Muscle of arm (tissue), 12 donors: ENCODE results near the gene TLR5. TPM values are rescaled to one million over a fixed set of nuclear protein-coding genes. Genes with fewer than 3 reads are reported as not detected.
A peak's percentile ranks its signal among the peaks of the same experiment; 100 is the strongest.

ENCODE experiments used
- DNase-seq: peaks from one replicate; pipeline ENCODE4 v3.0.0-alpha.2; 2013
- polyA plus RNA-seq, 12 donors: library from polyadenylated mRNA; unstranded; fragments of 120-200 nt; gene quantifications; one replicate each; pipeline ENCODE4 v1.2.1, GENCODE V29; 2013; ENCODE audit not compliant: insufficient read length in 12 of 12

The TLR5 gene
- polyA plus RNA-seq, 12 donors = 4.8 to 7.0 (median 5.2) TPM; not detected in 2

DNA sequence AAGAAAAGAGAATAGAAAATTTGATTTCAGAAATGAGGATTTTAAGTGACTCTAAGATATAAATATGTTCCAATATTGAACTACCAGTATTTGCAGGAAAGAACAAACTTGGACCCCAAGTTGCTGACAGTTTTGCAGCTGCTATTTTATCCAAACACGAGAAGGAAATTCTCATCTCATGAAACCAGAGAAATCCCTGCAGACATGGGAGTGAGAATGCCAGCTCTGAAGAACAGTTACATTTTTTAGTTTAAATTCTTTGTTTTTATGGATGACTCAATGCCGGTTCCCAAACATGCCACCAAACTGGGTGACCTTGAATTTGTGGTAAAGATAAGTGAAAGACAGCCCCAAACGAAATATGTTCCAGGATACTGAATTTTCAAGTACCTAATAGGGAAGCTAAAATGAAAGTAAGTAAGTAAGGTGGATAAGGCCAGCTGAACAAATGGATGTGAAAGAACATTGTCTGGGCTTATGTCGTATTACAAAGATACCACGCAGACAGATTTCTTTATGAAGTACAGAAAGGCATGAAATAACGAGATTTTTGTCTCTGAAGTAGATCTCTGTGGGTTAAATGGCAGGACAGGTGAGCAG lies 19.9 kb downstream of the TLR5 start:
- peak; percentile 69 for DNase-seq

DNA sequence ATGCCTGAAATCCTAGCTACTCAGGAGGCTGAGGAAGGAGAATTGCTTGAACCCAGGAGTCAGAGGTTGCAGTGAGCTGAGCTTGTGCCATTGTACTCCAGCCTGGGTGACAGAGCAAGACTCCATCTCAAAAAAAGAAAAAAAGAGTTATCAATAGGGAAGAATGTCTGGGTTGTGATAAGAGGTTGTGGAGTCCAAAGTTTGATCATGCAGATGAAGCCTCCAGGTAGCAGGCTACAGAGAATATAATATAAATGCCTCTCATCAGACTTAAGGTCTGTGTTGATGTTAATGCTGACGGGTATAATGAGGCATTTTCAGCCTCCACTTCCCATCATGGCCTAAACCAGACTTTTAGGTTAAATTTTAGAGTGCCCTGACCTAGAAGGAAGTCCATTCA lies 24.6 kb downstream of the TLR5 start:
- no peak for DNase-seq

DNA sequence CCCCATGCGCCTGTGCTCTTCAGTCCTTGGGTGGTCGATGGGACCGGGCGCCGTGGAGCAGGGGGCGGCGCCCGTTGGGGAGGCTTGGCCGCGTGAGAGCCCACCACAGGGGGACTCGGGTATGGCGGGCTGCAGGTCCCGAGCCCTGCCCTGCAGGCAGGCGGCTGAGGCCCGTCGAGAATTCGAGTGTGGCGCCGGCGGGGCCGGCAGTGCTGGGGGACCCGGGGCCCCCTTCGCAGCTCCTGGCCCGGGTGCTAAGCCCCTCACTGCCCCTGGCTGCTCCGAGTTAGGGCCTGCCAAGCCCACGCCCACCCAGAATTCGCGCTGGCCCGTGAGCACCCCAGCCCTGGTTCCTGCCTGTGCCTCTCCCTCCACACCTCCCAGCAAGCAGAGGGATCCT lies 26.1 kb downstream of the TLR5 start:
- DNase-seq = no peak

DNA sequence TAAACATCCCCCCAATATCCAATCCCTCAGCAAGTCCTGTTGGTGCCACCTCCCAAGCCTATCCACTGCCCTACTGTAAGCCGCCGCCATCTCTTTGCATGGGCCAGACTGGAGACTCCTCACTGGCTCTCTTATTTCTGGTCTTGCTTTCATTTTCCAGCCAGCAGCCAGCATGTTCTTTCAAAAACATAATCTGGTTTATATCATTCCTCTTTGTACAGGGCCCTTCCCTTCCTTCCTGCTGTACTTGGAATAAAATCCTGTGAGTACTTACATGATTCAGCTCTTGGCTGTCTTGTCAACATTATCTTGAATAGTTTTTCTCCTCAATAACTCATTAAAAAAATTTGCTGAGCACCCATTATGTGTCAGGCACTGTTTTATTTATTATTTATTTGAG lies 28.2 kb downstream of the TLR5 start:
- DNase-seq = no peak

DNA sequence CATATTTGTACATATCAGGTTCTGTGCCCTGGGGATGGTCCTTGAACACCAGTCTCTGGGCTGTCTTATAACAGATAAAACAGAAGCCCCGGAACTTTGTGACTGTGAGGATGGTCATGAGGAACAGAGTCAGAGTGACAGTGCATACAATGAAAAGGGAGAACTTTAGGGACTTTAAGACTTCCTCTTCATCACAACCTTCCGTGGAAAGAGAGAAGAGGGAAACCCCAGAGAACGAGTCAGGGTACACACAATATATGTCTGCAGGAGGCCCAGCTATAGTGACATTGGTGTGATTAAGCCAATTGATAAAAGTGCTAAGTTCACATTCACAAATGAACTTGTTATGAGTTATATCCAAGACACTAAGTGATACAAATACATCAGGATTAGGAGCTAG lies 32.1 kb downstream of the TLR5 start:
- no peak for DNase-seq

DNA sequence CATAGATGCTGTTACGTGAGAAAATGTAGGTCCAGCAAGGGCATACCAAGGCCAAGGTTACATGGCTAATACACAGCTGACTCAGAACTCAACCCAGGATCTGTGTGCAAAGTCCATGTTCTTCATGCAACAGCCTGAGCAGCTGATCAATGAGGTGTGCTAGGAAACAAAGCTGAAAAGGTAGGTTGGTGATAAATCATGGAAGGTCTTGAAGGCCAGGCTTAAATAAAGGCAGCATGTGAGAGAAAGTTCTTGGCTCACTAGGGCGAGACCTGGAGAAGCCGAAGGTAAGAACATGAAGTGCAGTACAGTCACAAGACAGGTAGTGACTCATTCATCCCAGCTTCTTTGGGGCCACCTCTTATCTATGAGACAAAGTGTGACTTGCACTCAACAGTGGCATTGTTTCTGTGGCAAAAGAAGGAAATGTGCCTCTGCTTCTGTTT lies 33.4 kb downstream of the TLR5 start:
- DNase-seq = no peak

DNA sequence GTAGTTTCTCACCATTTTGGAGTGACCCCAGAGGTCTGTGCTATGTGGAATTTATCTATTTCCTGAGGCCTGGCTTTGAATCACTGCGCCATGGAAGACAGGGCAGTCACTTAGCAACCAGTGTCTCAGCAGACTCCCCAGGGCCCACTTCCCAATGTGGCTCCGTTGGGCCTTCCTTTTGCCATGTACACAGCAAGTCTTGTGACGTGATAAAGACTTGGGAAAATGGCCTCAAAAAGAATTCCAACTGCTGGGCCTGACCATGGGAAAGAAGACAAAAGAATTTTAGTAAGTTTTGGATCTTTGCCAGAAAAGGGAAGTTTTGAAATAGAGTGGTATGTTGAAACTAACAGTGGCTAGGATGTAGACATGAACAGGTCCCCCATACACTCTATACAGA lies 36.2 kb downstream of the TLR5 start:
- DNase-seq = no peak

DNA sequence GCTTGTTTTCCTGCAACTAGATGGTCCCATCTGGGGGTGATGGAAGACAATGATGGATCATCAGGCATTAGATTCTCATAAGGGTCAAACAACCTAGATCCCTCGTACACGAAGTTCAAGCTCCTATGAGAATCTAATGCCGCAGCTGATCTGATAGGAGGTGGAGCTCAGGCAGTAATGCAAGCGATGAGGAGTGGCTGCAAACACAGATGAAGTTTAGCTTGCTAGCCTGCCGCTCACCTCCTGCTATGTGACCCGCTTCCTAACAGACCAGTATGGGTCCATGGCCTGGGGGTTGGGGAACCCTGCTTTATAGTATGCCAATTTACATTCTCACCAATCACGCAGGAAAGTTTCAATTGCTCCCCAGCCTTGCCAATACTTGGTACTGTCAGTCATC lies 37.5 kb downstream of the TLR5 start:
- no peak for DNase-seq

DNA sequence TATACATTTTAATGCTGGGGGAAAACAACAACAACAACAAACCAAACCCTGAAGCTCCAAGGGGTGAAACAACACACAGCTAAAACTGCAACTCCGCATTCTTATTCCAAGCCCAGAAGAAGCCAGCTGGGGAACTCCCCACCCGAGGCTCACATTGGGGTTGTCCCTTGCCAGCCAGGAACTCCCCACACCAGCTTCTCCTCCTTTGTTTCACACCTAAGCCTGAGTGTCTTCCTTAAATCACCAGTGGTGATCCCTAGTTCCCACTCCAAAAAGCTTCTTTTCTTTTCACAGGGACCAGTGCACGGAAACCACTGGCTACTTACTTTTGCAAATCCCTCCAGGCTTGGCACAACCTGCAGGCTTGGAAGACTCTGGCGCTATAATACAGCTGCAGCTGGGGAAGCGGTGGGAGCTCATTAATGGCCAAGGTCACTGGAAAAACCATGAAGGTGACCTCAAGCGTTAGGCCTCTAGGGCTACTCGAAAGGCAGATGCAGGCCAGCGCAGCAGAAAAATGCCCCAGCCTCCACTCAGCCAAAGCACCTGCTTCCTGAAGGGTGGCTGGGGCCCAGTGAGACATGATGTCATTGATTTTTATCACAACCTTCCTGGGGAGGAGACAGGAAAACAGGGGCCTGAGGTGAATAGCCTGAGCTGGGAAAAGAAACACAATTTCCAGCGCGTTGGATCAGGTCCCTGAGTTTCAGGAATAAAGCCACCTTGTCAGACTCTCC lies 40.1 kb downstream of the TLR5 start:
- DNase-seq = peak; percentile 46

DNA sequence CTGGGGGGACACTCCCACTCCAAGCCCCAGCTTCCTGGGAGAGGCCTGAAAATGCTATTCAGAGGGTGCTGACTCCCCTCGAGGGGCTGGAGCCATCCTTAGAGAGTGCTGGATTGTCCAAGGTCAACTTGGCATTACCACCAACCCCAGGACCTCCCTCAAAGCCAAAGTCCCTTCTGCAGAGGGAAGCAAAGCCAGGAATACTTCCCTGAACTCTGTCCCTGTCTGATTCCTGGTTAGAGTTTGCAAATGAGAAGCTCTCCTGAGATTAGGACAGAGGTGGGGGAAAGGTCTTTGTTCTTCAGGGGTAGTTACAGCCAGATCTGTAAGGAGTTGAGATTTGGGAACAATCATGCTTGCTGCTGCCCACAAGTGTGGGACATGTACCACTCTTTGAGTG lies 45.3 kb downstream of the TLR5 start:
- no peak for DNase-seq

DNA sequence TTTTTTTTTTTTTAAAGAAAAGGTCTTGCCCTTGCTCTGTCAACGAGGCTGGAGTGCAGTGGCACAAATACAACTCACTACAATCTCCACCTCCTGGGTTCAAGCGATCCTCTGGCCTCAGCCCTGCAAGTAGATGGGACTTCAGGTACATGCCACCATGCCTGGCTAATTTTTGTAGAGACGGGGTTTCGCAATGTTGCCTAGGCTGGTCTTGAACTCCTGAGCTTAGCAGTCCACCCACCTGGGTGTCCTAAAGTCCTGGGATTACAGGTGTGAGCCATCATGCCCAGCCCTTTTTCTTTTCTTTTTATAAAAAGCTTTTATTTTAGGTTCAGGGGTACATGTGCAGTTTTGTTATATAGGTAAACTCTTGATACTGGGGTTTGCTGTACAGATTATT lies 47.2 kb downstream of the TLR5 start:
- no peak for DNase-seq

DNA sequence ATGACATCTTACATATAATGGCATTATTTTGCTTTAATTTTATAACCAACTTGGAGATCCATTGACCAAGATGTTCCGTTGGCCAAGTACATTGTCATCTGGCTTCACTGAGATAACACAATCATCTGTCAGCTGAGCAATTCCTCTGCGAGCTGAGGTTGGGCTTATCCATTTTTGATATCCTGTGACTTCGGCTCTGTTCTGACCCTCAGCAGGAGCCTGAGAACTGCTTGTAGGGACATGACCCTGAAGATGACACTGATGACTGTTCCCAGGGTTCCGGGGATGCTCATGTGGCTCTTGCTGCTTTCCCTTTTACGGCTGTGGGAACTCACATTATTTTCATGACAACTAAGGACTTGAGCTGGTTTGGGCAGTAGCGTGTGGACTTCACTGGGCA lies 51.2 kb downstream of the TLR5 start:
- no peak for DNase-seq

DNA sequence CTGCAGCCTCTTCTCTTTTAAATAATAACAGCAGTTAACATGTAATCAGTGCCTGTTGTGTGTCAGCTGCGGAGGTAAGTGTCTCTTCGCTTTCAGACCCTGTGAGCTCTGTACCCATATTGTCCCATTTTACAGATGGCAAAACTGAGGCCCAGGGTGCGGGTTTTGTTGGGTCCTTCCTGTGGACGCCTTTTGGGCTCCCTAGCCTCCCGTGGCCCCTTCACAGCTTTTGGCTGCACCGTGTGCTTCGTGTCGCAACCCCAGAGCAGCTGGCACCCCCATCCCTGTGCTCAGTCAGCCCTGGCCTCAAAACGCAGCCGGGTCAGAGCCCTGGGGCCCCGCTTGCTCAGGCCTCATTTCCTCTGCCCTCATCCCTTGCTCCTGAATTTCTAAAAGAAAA lies 53.8 kb downstream of the TLR5 start:
- DNase-seq = no peak

DNA sequence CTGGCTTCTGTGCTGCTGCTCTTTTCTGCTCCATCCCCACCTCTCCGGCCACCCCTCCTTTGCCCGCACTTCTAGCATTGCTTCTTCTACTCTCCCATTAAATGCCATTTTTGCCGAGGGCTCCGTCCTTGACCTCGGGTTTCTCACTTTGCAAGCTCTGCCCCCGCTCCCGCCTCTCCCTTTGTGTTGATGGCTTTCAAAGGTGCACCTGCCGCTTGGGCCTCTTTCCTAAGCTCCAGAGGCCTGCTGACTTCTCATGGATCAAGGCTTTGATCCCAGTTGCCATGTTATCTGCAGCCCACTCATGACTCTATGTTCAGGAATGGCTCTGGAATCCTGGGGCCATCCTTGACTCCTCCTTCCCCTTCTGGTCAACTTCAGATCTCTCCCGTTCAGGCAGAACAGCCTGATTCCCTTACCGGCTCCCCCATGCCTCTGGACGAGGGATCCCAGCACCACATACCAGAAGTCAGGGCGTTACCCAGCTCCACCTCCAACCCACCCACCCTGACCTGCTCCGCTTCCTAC lies 54.3 kb downstream of the TLR5 start:
- DNase-seq = no peak

DNA sequence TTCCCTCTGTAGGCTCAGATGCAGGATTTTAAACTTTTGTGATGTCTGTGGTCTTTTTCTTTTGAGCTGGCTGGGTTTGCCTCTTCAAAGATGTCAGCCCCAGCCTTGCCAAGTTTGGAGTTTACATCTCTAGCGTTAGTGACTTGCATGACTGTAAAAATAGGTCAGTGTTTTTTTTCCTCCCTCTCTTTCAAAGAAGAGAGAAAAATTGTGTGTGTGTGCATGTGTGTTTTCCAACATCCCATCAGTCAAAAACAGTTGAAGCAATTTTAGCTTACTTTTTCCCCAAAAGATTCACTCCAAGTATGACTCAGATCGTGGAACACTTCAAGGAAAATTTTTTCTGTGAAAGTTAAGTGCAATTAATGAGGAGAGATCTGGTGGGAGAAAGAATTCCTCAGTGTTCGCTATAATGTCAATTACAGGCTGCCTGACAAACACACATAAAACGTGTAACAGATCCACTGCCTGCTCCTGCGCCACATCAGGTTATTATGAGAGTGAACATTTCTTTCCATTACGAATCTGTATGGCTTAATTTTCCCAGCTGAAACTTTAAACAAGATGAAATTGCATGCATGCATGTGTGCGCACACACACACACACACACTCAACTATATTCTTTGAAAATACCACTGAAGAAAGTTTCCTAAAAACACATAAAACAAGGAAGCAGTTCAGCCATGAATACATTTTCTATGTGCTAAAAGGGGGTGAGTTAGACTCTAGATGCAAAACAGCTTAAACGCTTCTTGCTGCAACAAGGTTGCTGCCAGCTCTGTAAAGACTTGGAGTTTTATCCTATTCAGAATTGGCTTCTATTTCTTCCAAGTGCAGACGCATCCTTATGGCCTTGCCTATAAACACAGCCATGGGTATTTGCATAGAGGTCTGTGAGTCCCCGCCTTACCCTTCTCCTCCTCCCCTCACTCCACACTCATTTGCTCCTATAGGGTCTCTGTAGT lies 55.5 kb downstream of the TLR5 start:
- peak; percentile 91 for DNase-seq

DNA sequence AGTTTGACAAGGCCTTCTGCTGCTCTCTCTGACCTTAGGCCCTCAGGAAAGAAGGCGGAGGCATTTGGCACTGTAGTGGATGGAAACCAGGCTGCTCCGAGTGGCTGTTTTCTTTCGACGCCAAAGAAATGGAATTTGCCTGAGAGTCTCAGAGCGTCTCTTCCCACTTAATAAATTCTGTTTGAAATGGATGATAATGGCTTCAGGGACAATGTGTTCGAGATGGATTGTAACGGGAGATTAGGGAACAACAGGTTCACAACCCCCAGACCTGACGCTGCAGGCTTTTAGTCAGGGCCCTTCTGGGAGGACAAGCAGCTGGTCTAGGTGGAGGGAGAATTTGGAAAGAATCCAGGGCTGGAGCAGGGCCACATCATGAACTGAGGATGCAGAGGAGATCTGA lies 58.6 kb downstream of the TLR5 start:
- no peak for DNase-seq

DNA sequence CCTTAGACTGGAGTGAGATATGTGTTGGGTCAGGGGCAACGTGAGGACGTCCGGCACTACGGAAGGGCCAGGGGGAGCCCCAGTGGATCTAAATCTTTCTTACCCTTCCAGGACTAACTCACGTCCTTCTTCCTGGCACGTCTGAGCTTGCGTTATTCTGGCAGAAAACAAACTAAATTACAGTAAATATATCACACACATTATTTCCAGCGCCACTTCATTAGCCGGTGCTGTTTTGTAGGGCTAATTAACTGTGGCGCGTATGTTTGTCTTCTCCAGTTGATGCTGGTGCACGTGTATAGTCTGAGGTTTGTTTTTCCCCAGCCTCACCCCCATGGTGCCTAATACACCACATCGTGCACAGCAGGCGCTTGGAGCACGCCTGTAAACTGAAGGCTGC lies 59.2 kb downstream of the TLR5 start:
- DNase-seq = no peak

DNA sequence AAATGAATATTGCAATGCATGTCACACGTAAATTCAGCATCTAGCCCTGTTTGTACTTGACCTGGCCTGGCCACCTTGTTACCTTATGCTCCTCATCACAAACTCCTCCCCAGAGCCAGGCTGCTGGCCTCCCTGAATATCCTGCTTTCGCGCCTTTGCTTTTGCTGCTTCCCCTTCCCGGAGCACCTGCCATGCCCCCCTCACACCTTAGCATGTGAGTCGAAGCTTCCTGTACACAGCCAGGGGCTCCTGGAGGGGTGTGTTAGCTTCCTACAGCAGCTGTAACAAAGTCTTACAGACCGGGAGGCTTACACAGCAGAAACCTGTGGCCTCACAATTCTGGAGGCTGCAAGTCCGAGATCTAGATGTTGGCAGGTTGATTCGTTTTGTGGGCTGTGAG lies 60.1 kb downstream of the TLR5 start:
- DNase-seq = no peak

DNA sequence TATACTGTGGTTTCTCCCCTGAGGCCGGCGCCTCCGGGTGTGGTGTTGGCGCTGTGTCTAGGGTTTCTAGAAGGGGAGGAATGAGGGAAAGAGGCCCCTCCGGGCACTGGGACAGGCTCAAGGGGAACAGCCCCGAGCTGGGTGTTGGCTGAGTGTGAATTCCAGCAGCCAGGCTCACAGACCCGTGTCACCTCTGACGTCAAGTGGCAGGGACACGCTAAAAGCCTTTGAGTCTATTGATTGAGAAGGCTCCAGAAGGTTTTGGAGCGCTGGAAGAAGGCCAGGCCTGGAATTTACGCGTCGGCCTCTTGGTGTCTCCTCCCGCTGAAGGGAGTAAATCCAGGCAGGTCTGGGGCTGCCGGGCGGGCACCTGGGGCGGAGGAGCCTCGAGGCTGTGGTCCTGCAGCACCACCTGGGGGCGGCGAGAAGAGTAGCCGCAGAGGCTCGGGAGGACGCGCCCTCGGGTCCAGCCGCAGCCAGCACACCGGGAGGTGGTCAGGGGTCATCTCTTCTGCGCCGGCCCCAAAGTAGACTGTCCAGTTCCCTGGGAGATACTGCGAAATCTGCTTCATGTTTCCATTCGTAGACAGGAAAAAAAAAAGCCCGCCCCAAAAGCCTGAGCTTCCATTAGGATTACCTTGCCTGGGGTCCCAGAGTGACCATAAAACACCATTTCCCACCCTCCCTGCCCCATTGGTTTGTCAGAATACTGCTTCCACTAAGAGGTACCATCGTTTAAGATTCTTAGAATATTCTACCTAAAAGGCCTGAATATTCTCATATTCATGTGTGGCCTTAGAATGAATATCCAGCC lies 61.7 kb downstream of the TLR5 start:
- DNase-seq = peak; percentile 90

DNA sequence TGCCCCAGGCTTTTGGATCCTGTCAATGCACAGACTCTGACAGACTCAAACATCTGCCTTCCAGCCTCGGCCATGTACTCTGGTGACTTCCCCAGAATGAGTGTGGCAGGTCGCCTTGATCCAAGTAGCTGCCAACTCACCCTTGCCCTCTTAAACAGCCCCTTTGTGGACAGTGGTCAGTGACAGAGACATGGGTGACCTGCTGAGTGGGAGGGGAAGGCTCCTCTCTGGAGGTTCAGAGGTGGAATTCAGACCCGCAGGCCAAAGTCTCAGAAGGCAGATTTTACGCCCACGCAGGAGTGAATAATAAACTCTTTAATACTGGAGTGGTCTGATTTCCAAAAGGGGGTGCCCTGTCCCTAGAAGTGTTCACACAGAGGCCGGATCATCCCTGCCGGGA lies 63.5 kb downstream of the TLR5 start:
- DNase-seq = no peak

DNA sequence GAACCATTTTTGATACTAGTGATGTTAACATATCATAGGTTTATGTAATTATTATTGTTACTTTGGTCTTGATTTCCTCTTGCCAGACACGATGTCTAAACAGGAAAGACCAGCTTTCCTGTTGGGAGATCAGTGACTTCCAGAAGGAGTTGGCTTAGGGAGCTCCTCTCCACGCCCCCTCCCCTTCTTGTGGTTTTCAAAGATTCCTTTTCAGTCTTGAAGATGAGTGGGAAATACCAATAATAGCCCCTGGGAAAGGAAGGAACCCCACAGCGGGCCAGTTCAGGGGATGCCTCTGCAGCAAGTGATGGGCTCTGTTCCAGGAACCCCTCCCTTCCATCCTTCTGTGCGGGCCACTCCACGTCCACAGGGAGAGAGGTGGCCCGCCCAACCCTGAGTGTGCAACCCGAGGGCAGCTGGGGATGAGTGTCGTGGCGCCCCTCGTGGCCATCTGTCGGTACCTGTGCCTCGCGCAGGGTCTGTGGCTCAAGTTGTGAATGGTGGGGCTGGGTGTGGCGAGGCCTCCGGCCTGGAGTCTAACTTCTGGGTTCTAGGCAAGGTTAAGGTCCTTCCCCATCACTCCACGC lies 65.7 kb downstream of the TLR5 start:
- DNase-seq = no peak
